Measurements from ENCODE around the gene MPZL2. TPM values are rescaled to one million over a fixed set of nuclear protein-coding genes. Genes with fewer than 3 reads are reported as not detected.

Gene MPZL2
- total RNA-seq, 4 donors from 2014 or later = 8.7 to 57.0 (median 12.1) TPM

DNA sequence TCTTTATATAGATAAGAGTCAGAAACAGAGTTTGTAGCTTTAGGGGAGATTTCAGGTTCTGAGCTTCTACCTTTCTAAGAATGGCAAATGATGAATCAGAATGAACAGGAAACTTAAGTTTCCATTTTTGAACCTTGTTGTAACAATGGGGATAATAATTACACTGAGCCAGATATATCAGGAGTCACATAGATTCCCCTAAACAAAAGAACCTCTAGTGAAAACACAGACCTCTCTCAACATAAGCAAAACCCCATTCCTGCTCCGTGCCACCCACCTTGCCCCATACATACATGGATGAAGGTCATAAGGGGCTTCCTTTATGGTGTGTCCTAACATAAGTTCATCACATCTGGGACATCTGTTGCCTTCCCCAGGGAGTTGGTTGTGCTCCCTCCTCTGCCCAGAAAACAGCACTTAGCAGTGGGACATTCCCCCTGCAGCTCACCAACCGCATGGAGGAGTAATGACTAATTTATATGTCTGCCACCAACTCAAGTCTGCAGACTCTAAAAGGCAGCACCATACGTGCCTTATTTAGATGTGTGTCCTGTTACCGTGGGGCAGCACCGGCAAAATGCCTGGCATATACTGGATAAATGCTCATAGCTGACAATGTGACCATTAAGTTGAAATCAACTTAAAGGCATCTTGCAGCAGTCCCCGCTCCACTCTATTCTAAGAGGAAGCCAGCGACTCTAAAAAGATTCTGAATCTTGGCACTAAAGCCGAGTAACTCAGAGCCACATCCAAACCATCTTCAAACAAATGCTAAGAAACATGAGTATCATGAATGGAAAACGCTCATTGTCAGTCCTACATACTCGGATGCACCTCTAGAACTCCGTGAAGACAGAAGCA lies 47.2 kb downstream of the MPZL2 start:
- 75 to 79% methylated on average over 6 to 11 of the region's 11 CpGs for WGBS, 2 donors (ENCODE audit: low coverage in 1 of 2)
- peaks cover 78% of the 10 kb centered on the region for H3K27me3 ChIP-seq

DNA sequence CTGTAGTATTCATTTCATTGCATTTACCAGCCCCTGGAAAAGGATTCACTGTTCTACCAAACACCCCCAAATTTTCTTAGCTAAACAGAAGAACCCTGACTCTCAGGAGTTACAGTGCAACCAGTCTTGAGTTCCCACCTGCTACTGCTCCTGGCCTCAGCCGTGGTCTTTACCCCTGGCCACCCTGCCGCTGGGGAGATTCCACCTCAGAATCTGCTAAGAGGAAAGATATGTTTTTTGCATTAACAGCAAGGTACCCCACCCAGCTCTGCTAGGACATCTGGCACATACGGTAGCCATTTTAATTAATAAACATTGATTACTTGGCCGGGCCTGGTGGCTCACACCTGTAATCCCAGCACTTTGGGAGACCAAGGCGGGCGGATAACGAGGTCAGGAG lies 48.3 kb downstream of the MPZL2 start:
- H3K9me3 ChIP-seq = no peaks in the 10 kb centered on the region
- H3K27ac ChIP-seq = no peak overlapping the region
- WGBS, 2 donors (ENCODE audit: low coverage in 1 of 2) = 90 to 98% methylated on average over 7 of the region's 7 CpGs
- H3K36me3 ChIP-seq = no peaks in the 10 kb centered on the region
- no peak overlapping the region for H3K4me3 ChIP-seq
- H3K4me1 ChIP-seq = no peaks in the 10 kb centered on the region
- no peak for ATAC-seq
- peaks cover 72% of the 10 kb centered on the region for H3K27me3 ChIP-seq
- TF ChIP-seq, protein P1, sequence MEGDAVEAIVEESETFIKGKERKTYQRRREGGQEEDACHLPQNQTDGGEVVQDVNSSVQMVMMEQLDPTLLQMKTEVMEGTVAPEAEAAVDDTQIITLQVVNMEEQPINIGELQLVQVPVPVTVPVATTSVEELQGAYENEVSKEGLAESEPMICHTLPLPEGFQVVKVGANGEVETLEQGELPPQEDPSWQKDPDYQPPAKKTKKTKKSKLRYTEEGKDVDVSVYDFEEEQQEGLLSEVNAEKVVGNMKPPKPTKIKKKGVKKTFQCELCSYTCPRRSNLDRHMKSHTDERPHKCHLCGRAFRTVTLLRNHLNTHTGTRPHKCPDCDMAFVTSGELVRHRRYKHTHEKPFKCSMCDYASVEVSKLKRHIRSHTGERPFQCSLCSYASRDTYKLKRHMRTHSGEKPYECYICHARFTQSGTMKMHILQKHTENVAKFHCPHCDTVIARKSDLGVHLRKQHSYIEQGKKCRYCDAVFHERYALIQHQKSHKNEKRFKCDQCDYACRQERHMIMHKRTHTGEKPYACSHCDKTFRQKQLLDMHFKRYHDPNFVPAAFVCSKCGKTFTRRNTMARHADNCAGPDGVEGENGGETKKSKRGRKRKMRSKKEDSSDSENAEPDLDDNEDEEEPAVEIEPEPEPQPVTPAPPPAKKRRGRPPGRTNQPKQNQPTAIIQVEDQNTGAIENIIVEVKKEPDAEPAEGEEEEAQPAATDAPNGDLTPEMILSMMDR (IDR thresholded peaks at IDR 0.05) = no peak
- TF ChIP-seq POLR2A (IDR thresholded peaks at IDR 0.05) (no peak), EP300 (IDR thresholded peaks at IDR 0.05) (no peak), POLR2AphosphoS5 (IDR thresholded peaks at IDR 0.05) (no peak)

More for the DNA sequence above, 47.2 kb downstream of the MPZL2 start:
- ATAC-seq = no peak
- Histone ChIP-seq H3K9me3 (no peaks in the 10 kb centered on the region), H3K27ac (no peak overlapping the region), H3K4me1 (no peaks in the 10 kb centered on the region), H3K4me3 (no peak overlapping the region), H3K36me3 (no peaks in the 10 kb centered on the region)
- no peak for TF ChIP-seq POLR2A (IDR thresholded peaks at IDR 0.05)
- TF ChIP-seq EP300 (IDR thresholded peaks at IDR 0.05) = no peak
- TF ChIP-seq POLR2AphosphoS5 (IDR thresholded peaks at IDR 0.05) = no peak
- TF ChIP-seq, protein P1 (IDR thresholded peaks at IDR 0.05) = no peak

DNA sequence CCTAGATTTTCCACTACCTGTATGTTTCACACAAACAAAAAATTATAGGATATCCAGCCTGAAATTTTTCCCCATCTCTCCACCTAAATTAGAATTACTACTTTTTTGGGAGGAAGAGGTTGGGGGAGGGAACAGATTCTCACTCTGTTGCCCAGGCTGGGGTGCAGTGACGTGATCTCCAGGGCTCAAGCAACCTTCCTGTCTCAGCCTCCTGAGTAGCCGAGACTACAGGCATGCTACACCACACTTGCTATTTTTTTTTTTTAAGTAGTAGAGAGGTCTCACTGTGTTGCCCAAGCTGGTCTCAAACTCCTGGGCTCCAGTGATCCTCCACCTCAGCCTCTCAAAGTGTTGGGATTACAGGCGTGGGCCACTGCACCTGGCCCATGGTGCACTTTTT lies 48.8 kb downstream of the MPZL2 start:
- TF ChIP-seq EP300 (IDR thresholded peaks at IDR 0.05) (no peak), POLR2AphosphoS5 (IDR thresholded peaks at IDR 0.05) (no peak)
- Histone ChIP-seq H3K4me1 (no peaks in the 10 kb centered on the region), H3K9me3 (no peaks in the 10 kb centered on the region), H3K36me3 (no peaks in the 10 kb centered on the region), H3K27me3 (peaks cover 72% of the 10 kb centered on the region), H3K27ac (no peak overlapping the region), H3K4me3 (no peak overlapping the region)
- 56% methylated on average over 3 of the region's 3 CpGs; no CpG with 5 or more reads in 1 of the 2 donors for WGBS, 2 donors (ENCODE audit: low coverage in 1 of 2)
- no peak for ATAC-seq

DNA sequence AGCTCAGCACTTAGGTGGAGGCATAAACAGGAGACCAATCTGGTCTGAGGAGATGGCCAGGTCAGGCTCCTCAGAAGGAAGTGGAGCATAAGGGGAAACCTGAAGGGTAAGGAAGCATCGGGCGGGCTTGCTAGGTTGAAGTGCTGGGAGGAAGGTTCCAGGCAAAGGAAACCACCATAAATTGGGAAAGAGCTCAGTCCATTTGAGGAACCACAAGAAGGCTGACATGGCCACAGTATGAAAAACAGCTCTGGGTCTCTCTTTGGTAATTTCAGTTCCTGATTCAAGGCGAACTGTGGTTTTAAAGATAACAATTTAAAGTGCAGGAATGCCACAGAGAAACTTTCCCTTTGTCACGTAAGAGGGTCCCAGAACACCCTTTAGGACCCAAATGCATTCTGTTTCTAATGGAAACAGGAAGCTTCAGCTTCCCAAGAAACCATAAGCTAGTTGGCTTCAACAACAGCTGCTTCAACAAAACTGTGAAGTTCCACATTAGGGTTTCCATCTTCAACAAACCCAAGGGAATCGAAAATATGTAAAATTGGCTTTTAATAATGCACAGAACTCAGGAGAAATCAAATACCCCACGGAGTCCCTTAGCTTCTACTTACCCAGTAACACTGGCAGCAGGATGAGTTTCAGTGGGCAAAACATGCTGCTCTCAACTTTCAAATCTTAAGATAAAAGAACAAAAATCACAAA lies 49.7 kb downstream of the MPZL2 start:
- H3K4me3 ChIP-seq = no peak overlapping the region
- H3K4me1 ChIP-seq = no peaks in the 10 kb centered on the region
- peaks cover 72% of the 10 kb centered on the region for H3K27me3 ChIP-seq
- H3K27ac ChIP-seq = no peak overlapping the region
- H3K9me3 ChIP-seq = no peaks in the 10 kb centered on the region
- H3K36me3 ChIP-seq = no peaks in the 10 kb centered on the region
- 55 to 68% methylated on average over 6 of the region's 6 CpGs for WGBS, 2 donors (ENCODE audit: low coverage in 1 of 2)
- ATAC-seq = peak; percentile 22
- TF ChIP-seq, protein P1 (IDR thresholded peaks at IDR 0.05) = no peak
- TF ChIP-seq EP300 (IDR thresholded peaks at IDR 0.05) (no peak), POLR2A (IDR thresholded peaks at IDR 0.05) (no peak), POLR2AphosphoS5 (IDR thresholded peaks at IDR 0.05) (no peak)

DNA sequence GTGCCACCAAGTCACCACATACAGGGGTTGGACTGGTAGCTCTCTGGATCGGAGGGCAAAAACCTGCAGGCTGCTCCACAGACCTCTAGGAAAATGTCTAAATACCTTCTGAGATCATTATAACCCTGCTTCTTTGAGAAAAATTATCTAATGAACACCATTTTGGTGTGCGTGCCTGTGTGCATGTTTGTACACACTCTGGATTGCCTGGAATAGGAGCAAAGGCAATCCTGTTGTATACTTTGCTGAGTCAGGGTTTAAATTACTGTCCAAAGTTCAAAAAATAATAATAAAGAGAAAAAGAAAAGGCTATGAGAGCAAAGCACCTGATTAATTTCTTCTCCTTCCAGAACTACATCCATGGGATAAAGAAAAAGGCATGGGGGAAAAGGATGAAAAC lies 50.3 kb downstream of the MPZL2 start:
- H3K27ac ChIP-seq = no peak overlapping the region

More for the DNA sequence above, 50.3 kb downstream of the MPZL2 start:
- Histone ChIP-seq H3K27me3 (peaks cover 78% of the 10 kb centered on the region), H3K36me3 (no peaks in the 10 kb centered on the region), H3K4me3 (no peak overlapping the region), H3K9me3 (no peaks in the 10 kb centered on the region), H3K4me1 (no peaks in the 10 kb centered on the region)
- TF ChIP-seq POLR2A (IDR thresholded peaks at IDR 0.05) = no peak
- no peak for TF ChIP-seq POLR2AphosphoS5 (IDR thresholded peaks at IDR 0.05)
- no peak for TF ChIP-seq EP300 (IDR thresholded peaks at IDR 0.05)
- TF ChIP-seq, protein P1 (IDR thresholded peaks at IDR 0.05) = no peak
- ATAC-seq = no peak
- 76 to 85% methylated on average over 2 of the region's 2 CpGs for WGBS, 2 donors (ENCODE audit: low coverage in 1 of 2)
